Spleen (tissue), 7 donors: ENCODE measurements around the gene MGAT5.

ENCODE experiments used
- POLR2A ChIP-seq, 3 donors: fragments of 450-650 bp; IDR thresholded peaks; one replicate each; pipeline ENCODE4 v1.5.1; 2017; ENCODE audit warnings: antibody characterized with exemption in 3 of 3, mild to moderate bottlenecking in 1 of 3
- POLR2AphosphoS5 ChIP-seq, 3 donors: sonication (generic); formaldehyde crosslinking; IDR thresholded peaks; one replicate each; pipeline ENCODE4 v1.5.1; 2017; ENCODE audit warnings: antibody characterized with exemption in 3 of 3
- TF ChIP-seq, protein P1 (sequence below), 11 experiments: fragments of 200-600 bp in 7 of 11; fragments of 450-650 bp in 4 of 11; sonication (generic) in 4 of 11; IDR thresholded peaks in 8 of 11; conservative IDR thresholded peaks in 3 of 11; 1 replicate in 7 of 11; 2 replicates in 4 of 11; pipeline versions ENCODE4 v1.4.0 to v1.8.0; 2016 to 2021; ENCODE audit warnings: antibody characterized with exemption in 11 of 11, inconsistent platforms in 4 of 11, mild to moderate bottlenecking in 1 of 11
- donor health status: DM: no; HTN: no; CAD: no; lungs with moderate emphysema.
- donor health status: DM: no; HTN: no; CAD: no.
- donor health status: DM: no; HTN: no; CAD: no.

DNA sequence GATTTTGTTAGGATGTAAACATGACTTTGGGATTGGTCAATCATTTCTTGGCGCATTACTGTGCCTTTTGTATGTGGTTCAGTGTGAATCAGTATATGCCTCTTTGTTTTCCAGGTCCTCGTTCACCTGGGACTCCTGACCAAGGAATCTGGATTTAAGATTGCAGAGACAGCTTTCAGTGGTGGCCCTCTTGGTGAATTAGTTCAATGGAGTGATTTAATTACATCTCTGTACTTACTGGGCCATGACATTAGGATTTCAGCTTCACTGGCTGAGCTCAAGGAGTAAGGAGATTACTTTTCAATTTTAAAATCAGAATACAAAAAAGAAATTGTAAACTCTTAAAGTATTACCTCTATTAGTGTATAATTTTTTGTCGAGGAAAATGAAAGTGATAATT lies 87.6 kb downstream of the MGAT5 start:
- TF ChIP-seq POLR2AphosphoS5 (IDR thresholded peaks at IDR 0.05) (no peak), POLR2A (IDR thresholded peaks at IDR 0.05) (no peak)
- TF ChIP-seq, protein P1, sequence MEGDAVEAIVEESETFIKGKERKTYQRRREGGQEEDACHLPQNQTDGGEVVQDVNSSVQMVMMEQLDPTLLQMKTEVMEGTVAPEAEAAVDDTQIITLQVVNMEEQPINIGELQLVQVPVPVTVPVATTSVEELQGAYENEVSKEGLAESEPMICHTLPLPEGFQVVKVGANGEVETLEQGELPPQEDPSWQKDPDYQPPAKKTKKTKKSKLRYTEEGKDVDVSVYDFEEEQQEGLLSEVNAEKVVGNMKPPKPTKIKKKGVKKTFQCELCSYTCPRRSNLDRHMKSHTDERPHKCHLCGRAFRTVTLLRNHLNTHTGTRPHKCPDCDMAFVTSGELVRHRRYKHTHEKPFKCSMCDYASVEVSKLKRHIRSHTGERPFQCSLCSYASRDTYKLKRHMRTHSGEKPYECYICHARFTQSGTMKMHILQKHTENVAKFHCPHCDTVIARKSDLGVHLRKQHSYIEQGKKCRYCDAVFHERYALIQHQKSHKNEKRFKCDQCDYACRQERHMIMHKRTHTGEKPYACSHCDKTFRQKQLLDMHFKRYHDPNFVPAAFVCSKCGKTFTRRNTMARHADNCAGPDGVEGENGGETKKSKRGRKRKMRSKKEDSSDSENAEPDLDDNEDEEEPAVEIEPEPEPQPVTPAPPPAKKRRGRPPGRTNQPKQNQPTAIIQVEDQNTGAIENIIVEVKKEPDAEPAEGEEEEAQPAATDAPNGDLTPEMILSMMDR (IDR thresholded peaks at IDR 0.05 in 8 of 11, conservative IDR thresholded peaks at IDR 0.05 in 3 of 11) = no peak
